HG02623 (cell line): Measurements from ENCODE around the gene FXYD5.
"Not testable (repeated sequence)": the region's sequence is repeated elsewhere in the genome, so short reads cannot be mapped to it uniquely, and the experiment has no call there.

Experiments
- ATAC-seq: cut with Tn5 transposase; IDR thresholded peaks from one replicate; pipeline ENCODE4 v1.9.1; 2021; ENCODE audit warnings: moderate library complexity; ENCODE audit not compliant: unreplicated experiment

Gene FXYD5

DNA sequence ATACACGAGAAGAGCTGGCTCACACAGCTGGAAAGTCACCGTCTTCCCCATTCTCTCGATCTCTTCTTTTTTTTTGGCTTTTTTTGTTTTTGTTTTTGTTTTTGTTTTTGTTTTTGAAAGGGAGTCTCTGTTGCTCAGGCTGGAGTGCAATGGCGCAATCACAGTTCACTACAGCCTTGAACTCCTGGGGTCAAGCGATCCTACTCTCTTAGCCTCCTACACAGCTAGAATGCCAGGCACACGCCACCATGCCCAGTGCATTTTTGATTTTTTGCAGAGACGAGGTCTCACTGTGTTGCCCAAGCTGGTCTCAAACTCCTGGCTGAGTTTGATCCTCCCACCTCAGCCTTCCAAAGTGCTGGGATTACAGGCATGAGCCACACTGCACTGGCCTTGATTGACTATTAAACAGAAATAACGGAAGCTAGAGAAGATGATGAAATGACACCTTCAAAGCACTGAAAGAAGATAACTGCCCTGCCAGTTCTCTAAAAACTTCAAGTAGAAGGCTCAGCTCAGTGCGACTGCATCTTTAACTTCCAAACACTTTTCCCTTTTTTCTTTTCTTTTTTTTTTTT lies 34.9 kb upstream of the FXYD5 start:
- ATAC-seq, result no peak

GRCh38 chr19:35120492-35120891 lies 34.0 kb upstream of the FXYD5 start:
- no peak for ATAC-seq

DNA sequence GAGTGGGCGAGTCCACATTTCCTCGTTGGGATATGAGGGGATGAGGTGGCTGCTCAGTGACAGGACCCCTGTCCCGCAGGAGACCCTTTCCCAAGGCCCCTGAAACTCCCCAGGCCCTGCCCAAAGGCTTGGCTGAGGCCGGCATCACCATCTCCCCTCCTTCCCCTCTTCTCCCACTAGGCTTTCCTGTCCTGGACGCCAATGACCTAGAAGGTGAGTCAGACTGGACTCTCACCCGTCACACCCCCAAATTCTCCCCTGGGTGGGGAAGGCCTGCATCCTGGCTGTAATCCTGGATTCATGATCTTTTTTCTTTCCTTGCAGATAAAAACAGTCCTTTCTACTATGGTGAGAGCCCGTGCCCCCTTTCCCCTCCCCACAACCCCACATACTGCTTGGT lies 33.6 kb upstream of the FXYD5 start:
- ATAC-seq, result no peak

- ATAC-seq, result no peak
Observed at GRCh38 chr19:35122687-35123551, 31.6 kb upstream of the FXYD5 start.

DNA sequence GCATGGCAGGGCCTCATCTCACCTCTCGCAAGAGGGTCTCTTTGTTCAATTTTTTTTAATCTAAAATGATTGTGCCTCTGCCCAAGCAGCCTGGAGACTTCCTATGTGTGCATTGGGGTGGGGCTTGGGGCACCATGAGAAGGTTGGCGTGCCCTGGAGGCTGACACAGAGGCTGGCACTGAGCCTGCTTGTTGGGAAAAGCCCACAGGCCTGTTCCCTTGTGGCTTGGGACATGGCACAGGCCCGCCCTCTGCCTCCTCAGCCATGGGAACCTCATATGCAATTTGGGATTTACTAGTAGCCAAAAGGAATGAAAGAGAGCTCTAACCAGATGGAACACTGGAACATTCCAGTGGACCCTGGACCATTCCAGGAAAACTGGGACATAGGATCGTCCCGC lies 31.0 kb upstream of the FXYD5 start:
- ATAC-seq, result no peak

- ATAC-seq, result no peak
Observed at GRCh38 chr19:35124098-35125060, 30.2 kb upstream of the FXYD5 start.

DNA sequence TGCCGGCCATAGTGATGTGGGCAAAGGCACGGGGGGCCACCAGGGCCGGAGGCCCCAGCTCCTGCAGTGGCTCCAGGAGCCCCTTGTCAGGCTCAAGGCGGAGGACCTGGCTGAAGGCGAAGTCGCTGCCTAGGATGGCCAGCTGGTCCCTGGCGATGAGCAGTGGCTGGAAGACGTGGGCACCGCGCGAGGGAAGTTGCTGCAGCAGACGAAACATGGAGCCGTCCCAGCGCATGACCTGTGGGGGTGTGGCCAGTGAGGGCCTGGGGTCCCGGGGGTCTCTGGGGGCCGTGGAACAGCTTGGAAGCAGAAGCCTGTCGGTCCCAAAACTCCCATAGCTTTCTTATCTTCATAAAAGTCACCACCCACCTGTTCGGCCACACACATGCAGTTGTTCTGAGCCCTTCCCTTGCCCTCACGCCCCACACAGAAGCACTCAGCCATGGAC lies 29.2 kb upstream of the FXYD5 start:
- no peak for ATAC-seq

DNA sequence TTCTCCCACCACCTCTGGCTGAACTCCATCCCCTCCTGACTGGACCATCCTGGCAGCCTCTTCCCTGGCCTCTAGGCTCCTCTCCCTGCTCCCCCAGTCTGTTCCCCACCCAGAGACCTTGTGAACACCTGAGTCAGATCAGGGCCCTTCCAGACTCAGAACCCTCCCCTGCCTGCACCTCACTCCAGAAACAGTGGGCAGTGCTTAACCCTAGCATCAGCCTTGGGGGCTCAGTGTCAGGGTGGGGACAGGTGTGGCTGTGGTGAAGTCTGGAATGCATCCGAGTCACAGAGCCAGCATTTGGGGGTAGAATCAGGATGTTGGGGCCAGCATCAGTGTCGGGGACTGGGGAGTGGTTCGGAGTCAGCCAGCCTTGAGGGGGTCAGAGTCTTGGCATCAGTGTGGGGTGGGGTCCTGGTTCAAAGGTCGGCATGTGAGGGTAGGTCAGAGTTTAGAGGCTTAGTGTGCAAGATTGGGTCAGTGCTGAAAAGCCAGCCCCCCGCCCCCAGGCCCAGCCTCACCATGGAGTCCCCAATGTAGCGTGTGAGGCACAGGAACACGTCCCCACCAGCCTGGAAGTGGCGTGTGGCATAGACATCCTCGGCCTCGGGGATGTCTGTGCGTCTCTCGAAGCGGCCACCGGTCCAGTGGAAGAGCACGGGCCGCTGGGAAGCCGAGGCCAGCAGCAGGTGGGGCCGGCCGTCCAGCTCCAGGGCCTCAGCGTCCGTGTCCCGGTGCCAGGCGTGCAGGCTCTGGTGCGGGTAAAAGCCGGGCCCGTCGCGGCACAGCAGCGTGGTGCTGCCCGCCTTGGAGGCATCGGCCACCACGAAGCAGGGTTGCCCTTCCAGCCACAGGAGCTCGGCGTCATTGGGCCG lies 28.5 kb upstream of the FXYD5 start:
- ATAC-seq, result no peak

DNA sequence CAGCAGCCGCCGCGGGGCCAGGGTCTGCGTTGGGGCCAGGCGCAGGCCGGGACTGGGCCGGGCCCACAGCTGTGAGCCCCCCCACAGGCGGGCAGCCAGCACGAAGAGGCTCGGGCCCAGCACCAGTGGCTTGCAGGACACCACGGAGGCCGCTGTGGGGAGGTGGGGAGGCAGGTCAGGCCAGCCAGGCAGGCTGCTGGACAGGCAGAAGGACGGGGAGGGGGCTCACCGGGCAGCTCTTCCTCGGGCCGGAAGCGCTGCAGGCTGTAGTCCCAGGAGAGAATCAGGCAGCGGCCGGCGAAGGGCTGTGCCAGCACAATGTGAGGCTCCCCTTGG lies 27.9 kb upstream of the FXYD5 start:
- no peak for ATAC-seq

DNA sequence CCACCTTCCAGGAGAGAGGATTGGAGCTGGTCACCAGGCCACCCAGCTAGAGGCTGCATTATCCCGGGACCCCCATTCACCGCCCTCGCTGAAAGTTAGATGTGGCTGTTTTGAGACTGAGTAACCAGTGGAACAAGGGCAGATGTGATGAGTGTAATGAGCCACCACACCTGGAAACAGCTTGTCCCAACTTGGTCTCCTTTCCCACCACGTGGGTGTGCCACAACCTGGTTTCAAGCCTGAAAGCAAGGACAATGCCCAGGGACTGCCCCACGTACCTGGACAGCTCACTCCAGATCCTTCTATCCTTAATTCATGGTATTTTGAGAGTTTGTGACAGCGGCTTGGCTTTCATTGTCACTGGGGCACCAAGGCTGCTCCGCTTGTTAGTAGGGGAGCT lies 26.7 kb upstream of the FXYD5 start:
- no peak for ATAC-seq

- no peak for ATAC-seq
Observed at GRCh38 chr19:35128398-35129057, 26.0 kb upstream of the FXYD5 start.

- not testable (repeated sequence) for ATAC-seq
Observed at GRCh38 chr19:35129724-35130274, 24.7 kb upstream of the FXYD5 start.

DNA sequence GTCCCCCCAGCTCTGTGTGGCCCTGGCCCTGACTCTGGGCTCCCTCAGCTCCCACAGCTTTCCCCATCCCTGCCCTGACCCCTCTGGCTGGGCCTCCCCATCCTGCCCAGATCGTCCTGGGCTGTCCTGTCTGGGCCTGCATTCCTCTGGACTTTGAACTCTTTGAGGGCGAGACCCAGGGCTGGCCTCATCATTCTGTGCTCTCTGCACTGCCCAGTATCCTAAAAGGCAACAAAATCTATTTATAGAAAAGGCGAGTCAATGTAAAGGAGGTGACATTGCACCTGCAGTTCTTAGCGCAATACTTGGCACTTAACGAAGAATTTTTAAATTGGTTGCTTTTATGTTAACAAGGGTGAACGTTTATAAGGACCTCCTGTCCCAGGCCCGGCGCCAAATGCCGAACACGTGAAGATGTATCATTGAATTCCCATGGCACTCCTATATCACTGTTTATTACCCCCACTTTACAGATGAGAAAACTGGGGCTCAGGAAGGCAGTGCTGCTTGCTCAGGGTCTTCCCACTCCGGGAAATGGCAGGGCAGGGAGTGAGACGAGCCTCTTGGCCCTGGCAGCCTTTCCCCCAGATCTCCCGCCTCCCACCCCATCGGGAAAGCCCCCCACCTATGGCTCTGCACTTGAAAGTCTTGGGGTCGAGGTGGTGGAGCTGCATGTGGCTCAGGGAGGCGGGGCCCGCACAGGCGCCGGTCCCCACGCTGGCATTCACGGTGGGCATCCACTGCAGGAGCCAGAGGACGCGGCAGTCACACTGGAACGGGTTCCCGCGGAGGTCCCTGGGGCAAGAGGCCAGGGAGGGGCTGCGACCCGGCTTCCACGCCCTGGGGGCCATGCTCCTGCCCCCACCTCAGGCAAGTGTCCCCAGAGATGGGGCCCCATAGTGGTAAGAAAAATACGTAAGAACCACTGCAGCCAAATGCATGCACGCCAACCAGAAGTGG lies 23.5 kb upstream of the FXYD5 start:
- no peak for ATAC-seq

- ATAC-seq, result no peak
Observed at GRCh38 chr19:35132254-35132653, 22.3 kb upstream of the FXYD5 start.

GRCh38 chr19:35133826-35134225 lies 20.7 kb upstream of the FXYD5 start:
- no peak for ATAC-seq

DNA sequence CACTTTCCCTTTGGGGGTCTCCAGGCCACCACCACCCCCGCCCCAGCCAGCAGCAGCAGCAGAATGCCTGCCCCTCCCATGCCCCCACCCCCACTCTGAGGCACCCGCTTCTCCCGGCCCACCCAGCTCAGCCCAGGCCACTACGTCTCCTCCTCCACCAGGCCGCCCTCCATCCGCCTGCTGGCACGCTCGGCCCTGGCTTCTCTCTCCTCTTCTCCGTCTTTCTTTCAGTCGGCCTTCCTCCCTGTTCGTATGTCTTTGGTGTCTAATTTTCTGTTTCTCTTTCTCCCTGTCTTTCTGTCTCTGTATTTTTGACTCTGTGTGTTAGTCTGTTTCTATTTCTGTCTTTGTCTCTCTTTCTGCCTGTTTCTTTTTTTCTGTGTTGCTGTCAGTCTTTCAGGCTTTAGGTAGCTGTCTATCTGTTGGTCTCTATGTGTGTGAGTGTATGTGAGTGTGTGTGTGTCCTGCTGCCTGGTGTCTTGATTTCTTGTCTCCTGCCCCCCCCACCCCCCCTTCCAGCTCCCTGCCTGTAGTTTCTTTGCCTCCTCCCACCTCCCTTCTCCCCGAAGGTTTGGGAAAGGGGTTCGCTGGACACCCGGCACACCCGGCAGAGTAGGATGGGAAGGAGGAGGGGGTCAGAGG lies 19.8 kb upstream of the FXYD5 start, which contains the start of gene LGI4:
TSS of gene LGI4 (minus strand) at position 459 of the 642 bp plus-strand sequence. CDS start at position 80, 379 bp downstream.
- no peak for ATAC-seq

GRCh38 chr19:35135389-35135909 lies 19.1 kb upstream of the FXYD5 start:
- no peak for ATAC-seq

- no peak for ATAC-seq
Observed at GRCh38 chr19:35136231-35136630, 18.3 kb upstream of the FXYD5 start.
